ENCODE measurements around the gene COQ8A.

- TF ChIP-seq POLR2A (IDR thresholded peaks at IDR 0.05) (no peak), CTCF (IDR thresholded peaks at IDR 0.05) (no peak)
Observed at GRCh38 chr1:227010645-227011044, 70.6 kb downstream of the COQ8A start.
